Lower leg skin (tissue), 3 donors: Measurements from ENCODE around the gene ZNF850.

Experiments
- POLR2A ChIP-seq, 2 donors: fragments of 450-650 bp; IDR thresholded peaks; one replicate each; pipeline ENCODE4 v1.6.1; 2016 to 2017; ENCODE audit warnings: antibody characterized with exemption in 2 of 2, mild to moderate bottlenecking in 1 of 2, moderate library complexity in 1 of 2
- TF ChIP-seq, protein P1 (sequence below), 3 donors: fragments of 450-650 bp; IDR thresholded peaks; one replicate each; pipeline ENCODE4 v1.5.1; 2016; ENCODE audit warnings: antibody characterized with exemption in 3 of 3, mild to moderate bottlenecking in 3 of 3, moderate library complexity in 2 of 3

DNA sequence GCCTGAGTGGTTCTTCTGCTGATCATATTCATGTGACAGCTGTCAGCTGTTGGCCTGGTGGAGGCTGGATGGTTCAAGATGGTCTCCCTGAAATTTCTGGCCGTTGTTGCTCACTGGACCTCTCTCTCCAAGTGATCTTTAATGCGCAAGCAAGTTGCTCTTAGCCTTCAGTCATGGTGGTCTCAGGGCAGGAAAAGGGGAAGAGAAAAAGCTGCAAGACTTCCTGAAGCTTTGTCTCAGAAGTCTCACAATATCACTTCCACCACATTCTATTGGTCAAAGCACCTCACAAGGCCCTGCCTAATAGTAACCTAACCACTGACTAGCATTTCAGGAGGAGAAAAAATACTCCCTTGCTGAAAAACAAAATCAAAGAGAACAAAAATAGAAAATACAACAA lies 86.8 kb downstream of the ZNF850 start:
- TF ChIP-seq, protein P1, sequence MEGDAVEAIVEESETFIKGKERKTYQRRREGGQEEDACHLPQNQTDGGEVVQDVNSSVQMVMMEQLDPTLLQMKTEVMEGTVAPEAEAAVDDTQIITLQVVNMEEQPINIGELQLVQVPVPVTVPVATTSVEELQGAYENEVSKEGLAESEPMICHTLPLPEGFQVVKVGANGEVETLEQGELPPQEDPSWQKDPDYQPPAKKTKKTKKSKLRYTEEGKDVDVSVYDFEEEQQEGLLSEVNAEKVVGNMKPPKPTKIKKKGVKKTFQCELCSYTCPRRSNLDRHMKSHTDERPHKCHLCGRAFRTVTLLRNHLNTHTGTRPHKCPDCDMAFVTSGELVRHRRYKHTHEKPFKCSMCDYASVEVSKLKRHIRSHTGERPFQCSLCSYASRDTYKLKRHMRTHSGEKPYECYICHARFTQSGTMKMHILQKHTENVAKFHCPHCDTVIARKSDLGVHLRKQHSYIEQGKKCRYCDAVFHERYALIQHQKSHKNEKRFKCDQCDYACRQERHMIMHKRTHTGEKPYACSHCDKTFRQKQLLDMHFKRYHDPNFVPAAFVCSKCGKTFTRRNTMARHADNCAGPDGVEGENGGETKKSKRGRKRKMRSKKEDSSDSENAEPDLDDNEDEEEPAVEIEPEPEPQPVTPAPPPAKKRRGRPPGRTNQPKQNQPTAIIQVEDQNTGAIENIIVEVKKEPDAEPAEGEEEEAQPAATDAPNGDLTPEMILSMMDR (IDR thresholded peaks at IDR 0.05): no peak
- no peak for TF ChIP-seq POLR2A (IDR thresholded peaks at IDR 0.05)
